ENCODE results near the gene CFAP210. TPM values are rescaled to one million over a fixed set of nuclear protein-coding genes. Genes with fewer than 3 reads are reported as not detected.

CFAP210 gene
- total and polyA plus RNA-seq, 4 donors, result 0.02 to 0.42 (median 0.21) TPM

GRCh38 chr2:169709981-169710380, 15.8 kb upstream of the CFAP210 start (continued):
- no peak for TF ChIP-seq REST (IDR thresholded peaks at IDR 0.05)
- TF ChIP-seq SP1 (IDR thresholded peaks at IDR 0.05), result no peak
- TF ChIP-seq FOXA2 (IDR thresholded peaks at IDR 0.05), result no peak

- TF ChIP-seq FOXA1 (IDR thresholded peaks at IDR 0.05), result no peak
- TF ChIP-seq YY1 (IDR thresholded peaks at IDR 0.05), result no peak
- no peak for TF ChIP-seq JUND (IDR thresholded peaks at IDR 0.05)
- TF ChIP-seq FOXA2 (IDR thresholded peaks at IDR 0.05), result no peak
- TF ChIP-seq ATF3 (IDR thresholded peaks at IDR 0.05), result peak; percentile 32
- TF ChIP-seq EGR1 (IDR thresholded peaks at IDR 0.05; ENCODE audit: low read depth in 2 of 2), result no peak
- TF ChIP-seq HNF4A (conservative IDR thresholded peaks at IDR 0.05), result no peak
- no peak for TF ChIP-seq HNF4G (IDR thresholded peaks at IDR 0.05)
- Histone ChIP-seq H3K27me3 (ENCODE audit: control insufficient read depth in 4 of 4, insufficient read depth in 4 of 4, low read length in 3 of 4) (no peaks in the 10 kb centered on the region), H3K4me3 (ENCODE audit: low read depth in 1 of 3, low read length in 3 of 3) (no peak overlapping the region), H3K9me3 (ENCODE audit: control insufficient read depth in 4 of 4, low read length in 3 of 4) (no peaks in the 10 kb centered on the region), H3K27ac (ENCODE audit: low read depth in 1 of 2, low read length in 2 of 2) (no peak overlapping the region), H3K36me3 (ENCODE audit: control insufficient read depth in 4 of 4, insufficient read depth in 3 of 4, low read depth in 1 of 4, low read length in 3 of 4) (no peaks in the 10 kb centered on the region), H3K9ac (ENCODE audit: low read depth in 1 of 2, low read length in 2 of 2) (no peak overlapping the region), H3K4me1 (ENCODE audit: control insufficient read depth in 4 of 4, insufficient read depth in 4 of 4, low read length in 3 of 4) (peaks cover 0 to 2% (median 0%) of the 10 kb centered on the region in 4 donors)
- no peak for DNase-seq (ENCODE audit: low spot score)
- WGBS, result 41% methylated on average over 1 of the region's 1 CpG
These were observed 15.1 kb upstream of the CFAP210 start for GRCh38 chr2:169709331-169709730.

- no peak overlapping the region for H3K4me3 ChIP-seq (ENCODE audit: low read depth in 1 of 3, low read length in 3 of 3)
- no peaks in the 10 kb centered on the region for H3K9me3 ChIP-seq (ENCODE audit: control insufficient read depth in 4 of 4, low read length in 3 of 4)
- no peak overlapping the region for H3K27ac ChIP-seq (ENCODE audit: low read depth in 1 of 2, low read length in 2 of 2)
- no peaks in the 10 kb centered on the region for H3K36me3 ChIP-seq (ENCODE audit: control insufficient read depth in 4 of 4, insufficient read depth in 3 of 4, low read depth in 1 of 4, low read length in 3 of 4)
- TF ChIP-seq ATF3 (IDR thresholded peaks at IDR 0.05), result no peak
- TF ChIP-seq REST (IDR thresholded peaks at IDR 0.05), result no peak
- TF ChIP-seq FOXA1 (IDR thresholded peaks at IDR 0.05), result no peak
- TF ChIP-seq HNF4A (conservative IDR thresholded peaks at IDR 0.05), result no peak
- TF ChIP-seq CTCF (IDR thresholded peaks at IDR 0.05; ENCODE audit: low read depth, low read length, missing input control), result no peak
- TF ChIP-seq ZBTB33 (IDR thresholded peaks at IDR 0.05), result no peak
- TF ChIP-seq FOXA2 (IDR thresholded peaks at IDR 0.05), result no peak
- no peak for TF ChIP-seq JUND (IDR thresholded peaks at IDR 0.05)
- TF ChIP-seq NR2F2 (IDR thresholded peaks at IDR 0.05), result no peak
- TF ChIP-seq EGR1 (IDR thresholded peaks at IDR 0.05; ENCODE audit: low read depth in 2 of 2), result no peak
- no peak for TF ChIP-seq YY1 (IDR thresholded peaks at IDR 0.05)
- TF ChIP-seq TAF1 (conservative IDR thresholded peaks at IDR 0.05), result no peak
- TF ChIP-seq GABPA (IDR thresholded peaks at IDR 0.05 in 1 of 2, conservative IDR thresholded peaks at IDR 0.05 in 1 of 2), result no peak
- no peak for TF ChIP-seq HNF4G (IDR thresholded peaks at IDR 0.05)
- TF ChIP-seq SP1 (IDR thresholded peaks at IDR 0.05), result no peak
- DNase-seq (ENCODE audit: low spot score), result no peak
- H3K9ac ChIP-seq (ENCODE audit: low read depth in 1 of 2, low read length in 2 of 2), result no peak overlapping the region
- peaks cover 0 to 2% (median 0%) of the 10 kb centered on the region in 4 donors for H3K4me1 ChIP-seq (ENCODE audit: control insufficient read depth in 4 of 4, insufficient read depth in 4 of 4, low read length in 3 of 4)
- H3K27me3 ChIP-seq (ENCODE audit: control insufficient read depth in 4 of 4, insufficient read depth in 4 of 4, low read length in 3 of 4), result no peaks in the 10 kb centered on the region
- 97% methylated on average over 2 of the region's 2 CpGs for WGBS
These were observed 13.4 kb upstream of the CFAP210 start for GRCh38 chr2:169707626-169708025.
